ENCODE data around the gene TMEM101.

GRCh38 chr17:44024271-44024663 lies 9.5 kb upstream of the TMEM101 start:
- TF ChIP-seq, protein P1, sequence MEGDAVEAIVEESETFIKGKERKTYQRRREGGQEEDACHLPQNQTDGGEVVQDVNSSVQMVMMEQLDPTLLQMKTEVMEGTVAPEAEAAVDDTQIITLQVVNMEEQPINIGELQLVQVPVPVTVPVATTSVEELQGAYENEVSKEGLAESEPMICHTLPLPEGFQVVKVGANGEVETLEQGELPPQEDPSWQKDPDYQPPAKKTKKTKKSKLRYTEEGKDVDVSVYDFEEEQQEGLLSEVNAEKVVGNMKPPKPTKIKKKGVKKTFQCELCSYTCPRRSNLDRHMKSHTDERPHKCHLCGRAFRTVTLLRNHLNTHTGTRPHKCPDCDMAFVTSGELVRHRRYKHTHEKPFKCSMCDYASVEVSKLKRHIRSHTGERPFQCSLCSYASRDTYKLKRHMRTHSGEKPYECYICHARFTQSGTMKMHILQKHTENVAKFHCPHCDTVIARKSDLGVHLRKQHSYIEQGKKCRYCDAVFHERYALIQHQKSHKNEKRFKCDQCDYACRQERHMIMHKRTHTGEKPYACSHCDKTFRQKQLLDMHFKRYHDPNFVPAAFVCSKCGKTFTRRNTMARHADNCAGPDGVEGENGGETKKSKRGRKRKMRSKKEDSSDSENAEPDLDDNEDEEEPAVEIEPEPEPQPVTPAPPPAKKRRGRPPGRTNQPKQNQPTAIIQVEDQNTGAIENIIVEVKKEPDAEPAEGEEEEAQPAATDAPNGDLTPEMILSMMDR (IDR thresholded peaks at IDR 0.05): no peak
- TF ChIP-seq POLR2A (IDR thresholded peaks at IDR 0.05): no peak
